Measurements from ENCODE around the gene VSNL1. TPM values are rescaled to one million over a fixed set of nuclear protein-coding genes. Genes with fewer than 3 reads are reported as not detected.

The VSNL1 gene
- total RNA-seq, 1 donor from 2014 or later: 0.39 TPM

Other genes starting within 250 kb of the VSNL1 start
- not detected for gene RAD51AP2, start 22.3 kb upstream of the VSNL1 start, total RNA-seq
- 14.1 TPM for gene SMC6, start 213.1 kb downstream of the VSNL1 start, total RNA-seq
- 11.2 TPM for gene GEN1, start 213.4 kb downstream of the VSNL1 start, total RNA-seq